Neural crest cell (in vitro differentiated cells): ENCODE data around the gene TRIM10. TPM values are rescaled to one million over a fixed set of nuclear protein-coding genes. Genes with fewer than 3 reads are reported as not detected.

ENCODE experiments used
- DNase-seq: peaks from one replicate; pipeline ENCODE4 v3.0.0; 2021; ENCODE audit warnings: low read depth, mixed read lengths, low spot score
- H3K27ac Mint-ChIP-seq: one replicate; pipeline ENCODE4 v1.8.0; 2021; ENCODE audit warnings: mild to moderate bottlenecking, mixed read lengths; ENCODE audit not compliant: unreplicated experiment
- H3K27me3 Mint-ChIP-seq: 2 replicates; pipeline ENCODE4 v1.8.0; 2021; ENCODE audit warnings: low read depth, mild to moderate bottlenecking, mixed read lengths
- H3K36me3 Mint-ChIP-seq: 2 replicates; pipeline ENCODE4 v1.8.0; 2021; ENCODE audit warnings: low read depth, mild to moderate bottlenecking, mixed read lengths
- H3K4me1 Mint-ChIP-seq: 2 replicates; pipeline ENCODE4 v1.8.0; 2021; ENCODE audit warnings: mixed read lengths
- H3K4me3 Mint-ChIP-seq: one replicate; pipeline ENCODE4 v1.8.0; 2021; ENCODE audit warnings: mild to moderate bottlenecking, mixed read lengths
- H3K9me3 Mint-ChIP-seq: 2 replicates; pipeline ENCODE4 v1.8.0; 2021; ENCODE audit warnings: mixed read lengths
- long read RNA-seq: library from polyadenylated mRNA; unstranded; transcript quantifications from one replicate; pipeline ENCODE4 v2.0.0, GENCODE V29; 2020
- total RNA-seq: library from RNA; stranded (reverse); gene quantifications from 2 replicates; pipeline ENCODE4 v1.2.1, GENCODE V29; 2021
- TF ChIP-seq, protein P1 (sequence below): fragments of 200-600 bp; sonication (generic); conservative IDR thresholded peaks from 2 replicates; pipeline ENCODE4 v1.5.0; 2021; ENCODE audit warnings: antibody characterized with exemption, mild to moderate bottlenecking

The TRIM10 gene, protein sequence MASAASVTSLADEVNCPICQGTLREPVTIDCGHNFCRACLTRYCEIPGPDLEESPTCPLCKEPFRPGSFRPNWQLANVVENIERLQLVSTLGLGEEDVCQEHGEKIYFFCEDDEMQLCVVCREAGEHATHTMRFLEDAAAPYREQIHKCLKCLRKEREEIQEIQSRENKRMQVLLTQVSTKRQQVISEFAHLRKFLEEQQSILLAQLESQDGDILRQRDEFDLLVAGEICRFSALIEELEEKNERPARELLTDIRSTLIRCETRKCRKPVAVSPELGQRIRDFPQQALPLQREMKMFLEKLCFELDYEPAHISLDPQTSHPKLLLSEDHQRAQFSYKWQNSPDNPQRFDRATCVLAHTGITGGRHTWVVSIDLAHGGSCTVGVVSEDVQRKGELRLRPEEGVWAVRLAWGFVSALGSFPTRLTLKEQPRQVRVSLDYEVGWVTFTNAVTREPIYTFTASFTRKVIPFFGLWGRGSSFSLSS
- total RNA-seq, result not detected in 2 replicates
- long read RNA-seq, result 0 reads

- Mint-ChIP-seq H3K27ac (peak within 1 kb of the TSS; percentile 35), H3K9me3 (no peaks in the 10 kb centered on the region), H3K4me3 (no peak within 1 kb of the TSS), H3K27me3 (peaks cover 69% of the 10 kb centered on the region), H3K4me1 (no peaks in the 10 kb centered on the region), H3K36me3 (no peaks in the 10 kb centered on the region)
- TF ChIP-seq, protein P1, sequence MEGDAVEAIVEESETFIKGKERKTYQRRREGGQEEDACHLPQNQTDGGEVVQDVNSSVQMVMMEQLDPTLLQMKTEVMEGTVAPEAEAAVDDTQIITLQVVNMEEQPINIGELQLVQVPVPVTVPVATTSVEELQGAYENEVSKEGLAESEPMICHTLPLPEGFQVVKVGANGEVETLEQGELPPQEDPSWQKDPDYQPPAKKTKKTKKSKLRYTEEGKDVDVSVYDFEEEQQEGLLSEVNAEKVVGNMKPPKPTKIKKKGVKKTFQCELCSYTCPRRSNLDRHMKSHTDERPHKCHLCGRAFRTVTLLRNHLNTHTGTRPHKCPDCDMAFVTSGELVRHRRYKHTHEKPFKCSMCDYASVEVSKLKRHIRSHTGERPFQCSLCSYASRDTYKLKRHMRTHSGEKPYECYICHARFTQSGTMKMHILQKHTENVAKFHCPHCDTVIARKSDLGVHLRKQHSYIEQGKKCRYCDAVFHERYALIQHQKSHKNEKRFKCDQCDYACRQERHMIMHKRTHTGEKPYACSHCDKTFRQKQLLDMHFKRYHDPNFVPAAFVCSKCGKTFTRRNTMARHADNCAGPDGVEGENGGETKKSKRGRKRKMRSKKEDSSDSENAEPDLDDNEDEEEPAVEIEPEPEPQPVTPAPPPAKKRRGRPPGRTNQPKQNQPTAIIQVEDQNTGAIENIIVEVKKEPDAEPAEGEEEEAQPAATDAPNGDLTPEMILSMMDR, result no peak
- no peak for DNase-seq
These were observed at the start of gene TRIM10 for GRCh38 chr6:30160785-30161531. TSS of gene TRIM10 (minus strand) at chr6:30161211. CDS start at chr6:30160858, 353 bp downstream.

DNA sequence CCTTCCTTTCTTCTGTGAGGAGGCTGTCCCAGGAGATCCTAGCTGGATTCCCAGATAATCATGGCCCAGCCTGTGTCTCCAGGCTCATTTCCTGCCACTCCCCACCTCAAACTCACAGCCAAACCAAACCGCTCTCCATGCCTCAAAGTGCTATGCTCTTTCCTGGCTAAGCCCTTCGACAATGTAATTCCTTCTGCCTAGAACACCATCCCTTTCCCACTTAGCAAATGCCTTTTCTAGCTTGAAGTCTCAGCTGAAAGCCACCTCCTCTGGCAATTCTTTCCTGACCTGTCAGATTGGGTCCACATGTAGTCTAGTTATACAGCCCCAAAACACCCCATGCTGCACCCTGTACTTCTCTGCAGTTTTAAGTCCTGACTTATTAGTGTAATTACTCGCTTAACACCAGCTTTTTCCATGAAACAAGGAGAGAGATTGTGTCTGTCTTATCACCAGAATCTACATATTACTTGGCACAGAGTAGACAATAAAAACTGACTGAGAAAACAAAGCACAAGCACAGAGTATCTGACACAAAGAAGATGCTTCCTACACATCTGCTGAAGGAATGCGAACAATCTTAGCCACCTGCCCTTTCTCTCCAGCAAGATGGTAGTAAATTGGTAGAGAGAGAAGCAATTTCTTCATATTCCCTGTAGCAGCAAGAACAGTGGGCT, 46.7 kb upstream of the TRIM10 start:
- DNase-seq, result no peak
- Mint-ChIP-seq H3K27ac (no peak overlapping the region), H3K9me3 (no peaks in the 10 kb centered on the region), H3K4me1 (peaks cover 56% of the 10 kb centered on the region), H3K36me3 (no peaks in the 10 kb centered on the region), H3K27me3 (no peaks in the 10 kb centered on the region), H3K4me3 (no peak overlapping the region)
- TF ChIP-seq, protein P1, result no peak

- no peak for DNase-seq
- H3K4me1 Mint-ChIP-seq, result peaks cover 49% of the 10 kb centered on the region
These were observed 46.0 kb upstream of the TRIM10 start for GRCh38 chr6:30206799-30207618.

GRCh38 chr6:30206152-30206551, 45.1 kb upstream of the TRIM10 start:
- H3K36me3 Mint-ChIP-seq, result no peaks in the 10 kb centered on the region
- H3K27me3 Mint-ChIP-seq, result no peaks in the 10 kb centered on the region
- H3K9me3 Mint-ChIP-seq, result no peaks in the 10 kb centered on the region
- TF ChIP-seq, protein P1, result no peak
- DNase-seq, result no peak
- H3K27ac Mint-ChIP-seq, result peak overlapping the region; percentile 90
- no peak overlapping the region for H3K4me3 Mint-ChIP-seq
- peaks cover 41% of the 10 kb centered on the region for H3K4me1 Mint-ChIP-seq

More at GRCh38 chr6:30206799-30207618, 46.0 kb upstream of the TRIM10 start:
- Mint-ChIP-seq H3K27me3 (no peaks in the 10 kb centered on the region), H3K36me3 (no peaks in the 10 kb centered on the region), H3K9me3 (no peaks in the 10 kb centered on the region), H3K4me3 (no peak overlapping the region), H3K27ac (no peak overlapping the region)
- TF ChIP-seq, protein P1, result no peak
